B cell (primary cell): ENCODE data around the gene FLNB.

ENCODE experiments used
- EZH2 ChIP-seq: IDR thresholded peaks from 2 replicates; pipeline ENCODE4 v1.6.1; 2012; ENCODE audit warnings: borderline replicate concordance, low read depth, mild to moderate bottlenecking, moderate library complexity, low read length; ENCODE audit not compliant: insufficient read depth, poor library complexity, severe bottlenecking
- TF ChIP-seq, protein P1 (sequence below): fragments of 200-600 bp; IDR thresholded peaks from one replicate; pipeline ENCODE4 v1.8.0; 2022; ENCODE audit warnings: antibody characterized with exemption, mild to moderate bottlenecking

DNA sequence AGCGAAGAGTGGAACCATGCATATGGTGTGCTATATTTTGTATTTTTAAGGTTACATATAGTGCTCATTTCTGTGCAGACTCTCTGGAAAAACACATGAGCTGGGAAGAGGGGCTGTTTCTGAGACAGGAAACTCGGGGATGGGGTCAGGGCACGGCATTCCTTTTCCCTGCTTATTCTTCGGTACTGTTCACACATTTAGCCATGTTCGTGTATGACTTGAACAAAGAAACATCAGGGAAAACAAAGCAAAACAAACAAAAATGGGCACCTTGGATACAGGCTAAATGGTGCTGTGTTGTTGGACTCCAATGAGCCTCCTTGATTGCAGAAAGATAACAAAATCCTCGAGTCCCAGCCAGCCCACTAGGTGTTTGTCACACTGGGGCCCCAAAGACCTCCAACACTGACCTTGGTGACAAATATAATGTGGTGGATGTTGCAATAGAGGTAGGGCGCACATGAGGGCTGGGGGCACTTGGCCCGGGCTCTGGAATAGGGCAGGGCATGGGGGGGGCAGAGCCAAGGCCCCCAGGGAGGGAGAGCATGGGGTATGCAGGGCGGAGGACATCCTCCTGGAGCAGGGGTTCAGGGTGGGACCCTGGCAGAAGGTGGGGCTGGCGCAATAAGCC, 183.3 kb downstream of the FLNB start:
- TF ChIP-seq, protein P1, sequence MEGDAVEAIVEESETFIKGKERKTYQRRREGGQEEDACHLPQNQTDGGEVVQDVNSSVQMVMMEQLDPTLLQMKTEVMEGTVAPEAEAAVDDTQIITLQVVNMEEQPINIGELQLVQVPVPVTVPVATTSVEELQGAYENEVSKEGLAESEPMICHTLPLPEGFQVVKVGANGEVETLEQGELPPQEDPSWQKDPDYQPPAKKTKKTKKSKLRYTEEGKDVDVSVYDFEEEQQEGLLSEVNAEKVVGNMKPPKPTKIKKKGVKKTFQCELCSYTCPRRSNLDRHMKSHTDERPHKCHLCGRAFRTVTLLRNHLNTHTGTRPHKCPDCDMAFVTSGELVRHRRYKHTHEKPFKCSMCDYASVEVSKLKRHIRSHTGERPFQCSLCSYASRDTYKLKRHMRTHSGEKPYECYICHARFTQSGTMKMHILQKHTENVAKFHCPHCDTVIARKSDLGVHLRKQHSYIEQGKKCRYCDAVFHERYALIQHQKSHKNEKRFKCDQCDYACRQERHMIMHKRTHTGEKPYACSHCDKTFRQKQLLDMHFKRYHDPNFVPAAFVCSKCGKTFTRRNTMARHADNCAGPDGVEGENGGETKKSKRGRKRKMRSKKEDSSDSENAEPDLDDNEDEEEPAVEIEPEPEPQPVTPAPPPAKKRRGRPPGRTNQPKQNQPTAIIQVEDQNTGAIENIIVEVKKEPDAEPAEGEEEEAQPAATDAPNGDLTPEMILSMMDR, result no peak
- TF ChIP-seq EZH2, result no peak
